Tibial artery (tissue), 4 donors: ENCODE results near the gene CCR9.

ENCODE experiments used
- DNase-seq, 2 donors: peaks; one replicate each; pipeline ENCODE4 v3.0.0-alpha.2; 2019
- H3K27ac ChIP-seq, 2 donors: fragments of 200-600 bp; sonication (generic) in 1 of 2; 1 replicate in 1 of 2; 2 replicates in 1 of 2; pipeline ENCODE4 v1.5.1; 2018 to 2019; ENCODE audit warnings: mild to moderate bottlenecking in 1 of 2
- H3K27me3 ChIP-seq, 2 donors: fragments of 200-600 bp; sonication (generic) in 1 of 2; one replicate each; pipeline versions ENCODE4 v1.5.1 to v1.6.0; 2016 to 2019
- H3K36me3 ChIP-seq, 3 donors: fragments of 200-600 bp; sonication (generic) in 2 of 3; one replicate each; pipeline ENCODE4 v1.5.1; 2016 to 2019; ENCODE audit warnings: mild to moderate bottlenecking in 2 of 3
- H3K4me1 ChIP-seq, 4 donors: fragments of 200-600 bp; sonication (generic) in 2 of 4; 1 replicate in 3 of 4; 2 replicates in 1 of 4; pipeline ENCODE4 v1.5.1; 2016 to 2019
- H3K4me3 ChIP-seq, 2 donors: fragments of 200-600 bp; sonication (generic) in 1 of 2; 1 replicate in 1 of 2; 2 replicates in 1 of 2; pipeline ENCODE4 v1.5.1; 2018 to 2019; ENCODE audit warnings: mild to moderate bottlenecking in 2 of 2
- H3K9me3 ChIP-seq, 3 donors: fragments of 200-600 bp; sonication (generic) in 1 of 3; one replicate each; pipeline ENCODE4 v1.5.1; 2016 to 2019
- intact Hi-C: fragments of 100-400 bp; cut with DNase I; formaldehyde crosslinking; loops from one replicate; pipeline ENCODE4 v1.15.0; 2023; ENCODE audit warnings: low total_unique reads
- TF ChIP-seq, protein P1 (sequence below), 2 experiments: fragments of 200-600 bp in 1 of 2; fragments of 450-650 bp in 1 of 2; IDR thresholded peaks; one replicate each; pipeline ENCODE4 v1.5.1; 2017 to 2019; ENCODE audit warnings: antibody characterized with exemption in 2 of 2, mild to moderate bottlenecking in 1 of 2, moderate library complexity in 1 of 2

The CCR9 gene

DNA sequence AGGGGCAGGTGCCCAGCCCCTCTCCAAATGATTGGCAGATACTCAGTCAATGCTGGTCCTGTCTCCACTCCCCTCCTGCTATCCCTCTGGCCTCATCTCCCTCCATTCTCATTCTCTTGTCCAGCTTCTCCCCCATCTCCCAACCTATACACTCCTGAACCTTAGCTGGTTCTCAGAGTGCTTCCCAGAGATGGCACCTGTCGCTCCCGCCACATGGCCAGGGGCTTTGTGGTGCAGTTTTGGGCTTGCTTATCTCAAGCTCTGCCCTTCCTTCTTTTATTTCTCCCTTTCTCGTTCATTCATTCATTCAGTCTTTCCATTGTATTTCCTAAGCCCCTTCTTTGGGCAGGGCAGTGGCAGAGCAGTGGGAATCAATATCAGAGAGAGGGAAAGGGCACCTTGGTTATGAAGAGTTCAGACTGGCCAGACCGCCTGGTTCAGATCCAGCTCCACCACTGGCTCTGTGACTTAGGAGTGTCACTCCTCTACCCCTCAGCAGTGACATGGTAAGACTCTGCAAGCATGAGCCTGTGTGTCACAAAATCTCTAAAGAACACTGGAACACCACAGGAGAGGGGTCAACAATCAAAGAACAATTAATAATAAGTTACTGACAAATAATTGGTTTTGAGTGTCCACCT, 36.7 kb downstream of the CCR9 start:
- Histone ChIP-seq H3K36me3 (peaks cover 74 to 93% (median 81%) of the 10 kb centered on the region in 3 donors), H3K27me3 (no peaks in the 10 kb centered on the region), H3K27ac (no peak overlapping the region), H3K4me3 (no peak overlapping the region), H3K4me1 (no peaks in the 10 kb centered on the region), H3K9me3 (no peaks in the 10 kb centered on the region)
- peak in 1 of 2 donors; percentile 20 for DNase-seq
- TF ChIP-seq, protein P1, sequence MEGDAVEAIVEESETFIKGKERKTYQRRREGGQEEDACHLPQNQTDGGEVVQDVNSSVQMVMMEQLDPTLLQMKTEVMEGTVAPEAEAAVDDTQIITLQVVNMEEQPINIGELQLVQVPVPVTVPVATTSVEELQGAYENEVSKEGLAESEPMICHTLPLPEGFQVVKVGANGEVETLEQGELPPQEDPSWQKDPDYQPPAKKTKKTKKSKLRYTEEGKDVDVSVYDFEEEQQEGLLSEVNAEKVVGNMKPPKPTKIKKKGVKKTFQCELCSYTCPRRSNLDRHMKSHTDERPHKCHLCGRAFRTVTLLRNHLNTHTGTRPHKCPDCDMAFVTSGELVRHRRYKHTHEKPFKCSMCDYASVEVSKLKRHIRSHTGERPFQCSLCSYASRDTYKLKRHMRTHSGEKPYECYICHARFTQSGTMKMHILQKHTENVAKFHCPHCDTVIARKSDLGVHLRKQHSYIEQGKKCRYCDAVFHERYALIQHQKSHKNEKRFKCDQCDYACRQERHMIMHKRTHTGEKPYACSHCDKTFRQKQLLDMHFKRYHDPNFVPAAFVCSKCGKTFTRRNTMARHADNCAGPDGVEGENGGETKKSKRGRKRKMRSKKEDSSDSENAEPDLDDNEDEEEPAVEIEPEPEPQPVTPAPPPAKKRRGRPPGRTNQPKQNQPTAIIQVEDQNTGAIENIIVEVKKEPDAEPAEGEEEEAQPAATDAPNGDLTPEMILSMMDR (IDR thresholded peaks at IDR 0.05) = no peak
- intact Hi-C loops = no loop called here

DNA sequence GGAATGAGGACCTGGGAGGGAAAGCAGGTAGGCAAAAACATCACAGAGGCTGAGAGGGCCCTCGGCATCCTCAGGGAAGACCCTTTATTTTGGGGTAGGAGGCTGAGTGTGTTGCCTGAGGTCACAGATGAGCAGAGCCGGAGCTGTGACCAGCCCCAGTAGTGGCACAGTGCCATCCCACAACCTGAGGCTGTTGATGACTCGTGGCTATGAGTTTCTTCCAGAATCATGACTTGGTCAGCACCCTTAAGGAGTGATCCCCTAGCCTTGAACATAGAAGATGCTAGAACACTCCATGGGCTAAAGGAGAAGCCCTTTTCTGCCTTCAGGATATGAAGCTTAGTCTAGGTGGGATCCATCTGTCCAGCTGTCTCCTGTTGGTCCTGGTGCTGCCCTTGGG, 37.4 kb downstream of the CCR9 start:
- Histone ChIP-seq H3K27ac (no peak overlapping the region), H3K36me3 (peaks cover 75 to 93% (median 81%) of the 10 kb centered on the region in 3 donors), H3K4me3 (no peak overlapping the region), H3K27me3 (no peaks in the 10 kb centered on the region), H3K4me1 (no peaks in the 10 kb centered on the region), H3K9me3 (no peaks in the 10 kb centered on the region)
- intact Hi-C loops = no loop called here
- peak in 1 of 2 donors; percentile 33 for DNase-seq
- TF ChIP-seq, protein P1 (IDR thresholded peaks at IDR 0.05) = no peak

DNA sequence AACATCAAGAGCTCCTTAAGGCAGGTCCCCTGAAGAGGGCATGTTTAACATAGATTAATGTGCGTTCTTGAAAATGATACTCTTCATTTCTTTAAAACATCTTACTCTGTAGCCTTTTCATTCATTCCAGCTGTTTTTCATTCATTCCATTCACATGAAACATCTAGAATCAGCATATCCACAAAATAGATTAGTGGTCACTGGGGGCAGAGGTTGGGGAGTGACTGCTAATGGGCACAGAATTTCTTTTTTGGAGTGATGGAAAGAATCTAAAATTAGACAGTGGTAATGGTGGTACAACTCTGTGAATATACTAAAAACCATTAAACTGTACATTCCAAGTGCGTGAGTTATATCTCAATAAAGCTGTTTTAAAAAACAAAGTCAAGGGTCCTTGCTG, 41.5 kb downstream of the CCR9 start:
- no peaks in the 10 kb centered on the region for H3K9me3 ChIP-seq
- H3K27ac ChIP-seq = no peak overlapping the region
- no peaks in the 10 kb centered on the region for H3K27me3 ChIP-seq
- H3K36me3 ChIP-seq = peaks cover 76 to 93% (median 82%) of the 10 kb centered on the region in 3 donors
- intact Hi-C loops = no loop called here
- no peak overlapping the region for H3K4me3 ChIP-seq
- DNase-seq = no peak
- TF ChIP-seq, protein P1 (IDR thresholded peaks at IDR 0.05) = no peak
- no peaks in the 10 kb centered on the region for H3K4me1 ChIP-seq

DNA sequence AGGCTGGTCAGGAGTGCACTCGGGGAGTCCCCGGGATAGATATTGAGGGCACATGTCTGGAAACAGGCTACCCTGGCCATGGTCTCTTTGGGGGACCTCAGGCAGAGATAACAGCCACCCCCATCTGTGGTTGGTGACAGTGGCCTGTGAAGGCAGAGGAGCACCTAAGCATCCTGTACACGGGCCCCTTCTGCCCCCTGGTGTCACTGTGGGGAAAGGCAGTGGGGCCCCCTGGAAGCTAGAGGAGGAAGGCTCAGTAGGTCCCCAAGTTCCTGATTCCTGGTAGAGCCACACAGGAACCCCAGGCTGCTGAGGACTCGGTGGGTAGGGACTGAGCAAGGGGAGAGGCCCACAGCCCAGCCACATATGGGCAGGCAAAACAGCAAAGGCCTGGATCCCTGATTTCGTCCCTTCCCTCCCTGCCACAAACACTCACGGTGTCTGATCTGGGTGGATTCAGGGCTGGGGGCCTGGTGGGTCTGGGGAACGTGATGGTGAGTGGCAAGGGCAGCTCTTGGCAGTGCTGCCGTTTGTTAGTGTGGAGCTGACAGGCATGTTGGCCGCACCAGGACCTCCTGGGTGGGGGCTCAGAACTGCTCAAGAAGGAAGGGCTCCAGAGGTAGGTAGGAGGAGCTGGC, 42.8 kb downstream of the CCR9 start:
- no peak overlapping the region for H3K4me3 ChIP-seq
- H3K27ac ChIP-seq = no peak overlapping the region
- H3K36me3 ChIP-seq = peaks cover 73 to 91% (median 75%) of the 10 kb centered on the region in 3 donors
- TF ChIP-seq, protein P1 (IDR thresholded peaks at IDR 0.05) = peak; percentile 21 to 37
- no peaks in the 10 kb centered on the region for H3K27me3 ChIP-seq
- H3K4me1 ChIP-seq = no peaks in the 10 kb centered on the region
- peak in 1 of 2 donors; percentile 64 for DNase-seq
- no peaks in the 10 kb centered on the region for H3K9me3 ChIP-seq
- intact Hi-C loops = no loop called here

DNA sequence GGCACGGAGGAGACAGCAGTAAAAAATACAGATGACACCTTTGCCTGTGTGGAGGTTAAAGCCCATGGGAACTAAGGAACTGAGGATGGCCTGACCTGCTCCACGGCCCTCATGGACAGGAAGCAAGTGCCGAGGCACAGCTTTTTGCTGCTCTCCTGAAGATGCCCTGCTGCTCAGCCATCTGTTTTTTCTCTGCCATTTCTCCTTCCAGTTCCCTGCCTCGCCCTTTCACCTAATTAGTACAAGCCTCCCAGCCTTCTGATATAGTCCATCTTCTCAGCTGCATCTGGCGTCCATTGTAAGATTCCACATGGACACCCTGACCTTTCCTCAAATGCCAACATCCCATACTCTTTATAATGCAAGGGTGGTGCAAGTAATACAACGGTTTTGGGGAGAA, 45.2 kb downstream of the CCR9 start:
- no peaks in the 10 kb centered on the region for H3K4me1 ChIP-seq
- no peak overlapping the region for H3K4me3 ChIP-seq
- TF ChIP-seq, protein P1 (IDR thresholded peaks at IDR 0.05) = no peak
- no peaks in the 10 kb centered on the region for H3K9me3 ChIP-seq
- no peaks in the 10 kb centered on the region for H3K27me3 ChIP-seq
- H3K27ac ChIP-seq = no peak overlapping the region
- DNase-seq = peak in 1 of 2 donors; percentile 19
- intact Hi-C loops = no loop called here
- H3K36me3 ChIP-seq = peaks cover 86 to 97% (median 87%) of the 10 kb centered on the region in 3 donors
